HG03103 (cell line): Measurements from ENCODE around the gene GOPC.

Source experiments
- ATAC-seq: cut with Tn5 transposase; IDR thresholded peaks from one replicate; pipeline ENCODE4 v1.9.1; 2021; ENCODE audit warnings: low read depth; ENCODE audit not compliant: unreplicated experiment

The GOPC gene

DNA sequence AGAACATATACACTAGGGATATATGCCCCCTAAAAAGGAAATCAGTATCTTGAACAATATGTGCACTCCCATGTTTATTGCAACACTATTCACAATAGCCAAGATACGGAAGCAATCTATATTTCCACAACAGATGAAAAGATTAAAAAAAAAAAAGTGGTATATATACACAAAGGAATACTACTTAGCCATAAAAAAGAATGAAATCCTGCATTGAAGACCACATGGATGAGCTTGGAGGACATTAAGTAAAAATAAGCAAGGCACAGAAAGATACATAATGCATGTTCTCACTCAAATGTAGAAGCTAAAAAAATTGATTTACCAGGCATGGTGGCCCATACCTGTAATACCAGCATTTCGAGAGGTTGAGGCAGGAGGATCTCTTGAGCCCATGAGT is 4.6 kb downstream of the GOPC start:
- no peak for ATAC-seq

DNA sequence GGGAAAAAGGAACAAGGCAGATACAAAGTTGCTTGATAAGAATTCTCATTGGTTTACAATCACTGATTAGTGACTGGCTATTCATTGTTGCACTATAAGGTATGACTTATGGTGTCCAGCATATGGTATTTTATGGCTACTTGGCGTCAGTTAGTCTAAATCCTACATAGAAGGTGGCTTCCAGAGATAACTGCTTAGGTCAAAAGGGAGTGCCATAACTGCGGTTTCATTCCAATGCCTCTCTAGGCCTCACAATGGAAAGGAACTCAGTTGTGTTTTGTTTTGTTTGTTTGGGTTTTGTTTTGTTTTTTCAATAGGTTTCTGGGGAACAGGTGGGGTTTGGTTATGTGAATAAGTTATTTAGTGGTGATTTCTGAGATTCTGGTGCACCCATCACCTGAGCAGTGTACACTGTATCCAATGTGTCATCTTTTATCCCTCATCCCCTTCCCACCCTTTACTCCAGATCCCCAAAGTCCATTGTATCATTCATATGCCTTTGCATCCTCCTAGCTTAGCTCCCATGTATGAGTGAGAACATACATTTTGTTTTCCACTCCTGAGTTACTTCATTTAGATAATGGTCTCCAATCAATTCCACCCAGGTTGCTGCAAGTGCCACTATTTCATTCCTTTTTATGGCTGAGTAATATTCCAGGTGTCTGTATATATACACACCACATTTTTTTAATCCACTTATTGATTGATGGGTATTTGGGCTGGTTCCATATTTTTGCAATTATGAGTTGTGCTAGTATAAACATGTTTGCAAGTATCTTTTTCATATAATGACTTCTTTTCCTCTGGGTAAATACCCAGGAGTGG is 7.0 kb downstream of the GOPC start:
- ATAC-seq: no peak

DNA sequence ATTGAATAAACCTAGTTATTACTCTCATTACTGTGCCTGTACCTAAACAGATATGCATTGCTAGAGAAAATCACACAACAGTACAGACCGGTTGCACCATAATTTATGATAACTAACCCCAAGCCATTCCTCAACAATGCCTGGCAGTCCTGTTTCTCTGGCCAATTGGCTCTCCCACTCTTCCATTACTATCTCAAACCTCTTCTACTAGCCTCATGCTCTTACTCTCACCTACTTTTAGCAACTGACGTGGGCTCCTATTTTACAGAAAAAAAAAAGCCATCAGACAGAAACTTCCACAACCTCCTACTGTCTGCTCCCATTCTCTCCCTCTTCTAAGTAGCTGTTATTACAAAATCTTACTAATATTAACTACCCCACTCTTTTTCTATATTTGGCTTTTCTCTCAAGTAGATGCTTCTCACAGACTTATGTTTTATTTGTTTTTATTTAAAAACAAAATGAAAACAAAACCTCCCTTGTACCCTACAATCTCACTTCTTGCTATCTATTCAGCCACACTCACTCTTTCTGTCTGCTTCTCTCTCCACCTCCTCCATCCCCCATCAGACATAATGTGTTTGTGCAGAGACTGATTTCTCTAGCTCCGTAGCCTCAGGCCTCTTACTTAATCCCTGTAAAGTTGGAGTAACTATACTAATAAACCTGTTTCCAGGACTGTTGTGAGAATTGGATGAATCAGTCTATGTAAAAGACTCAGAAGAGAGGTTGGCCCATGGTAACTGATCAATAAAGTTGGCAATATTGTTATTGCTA is 9.1 kb downstream of the GOPC start:
- no peak for ATAC-seq

DNA sequence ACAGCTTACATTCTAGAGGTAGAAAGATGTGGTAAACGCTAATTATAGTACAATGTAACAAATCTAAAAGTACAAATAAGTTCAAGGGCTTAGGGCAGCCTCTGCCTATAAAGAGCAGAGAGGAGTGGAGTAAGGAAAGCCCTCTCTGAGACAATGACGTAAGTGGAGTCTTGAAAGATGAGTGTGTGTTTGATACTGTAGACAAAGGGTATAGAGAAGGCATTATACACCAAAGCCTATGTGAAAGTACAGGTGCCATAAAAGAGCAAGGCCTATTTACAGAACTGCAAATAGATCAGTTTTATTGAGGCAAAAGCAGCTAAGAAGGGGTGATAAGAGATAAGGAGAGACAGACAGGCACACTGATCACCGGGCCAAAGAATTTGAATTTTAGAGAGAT is 10.9 kb downstream of the GOPC start:
- ATAC-seq: no peak

DNA sequence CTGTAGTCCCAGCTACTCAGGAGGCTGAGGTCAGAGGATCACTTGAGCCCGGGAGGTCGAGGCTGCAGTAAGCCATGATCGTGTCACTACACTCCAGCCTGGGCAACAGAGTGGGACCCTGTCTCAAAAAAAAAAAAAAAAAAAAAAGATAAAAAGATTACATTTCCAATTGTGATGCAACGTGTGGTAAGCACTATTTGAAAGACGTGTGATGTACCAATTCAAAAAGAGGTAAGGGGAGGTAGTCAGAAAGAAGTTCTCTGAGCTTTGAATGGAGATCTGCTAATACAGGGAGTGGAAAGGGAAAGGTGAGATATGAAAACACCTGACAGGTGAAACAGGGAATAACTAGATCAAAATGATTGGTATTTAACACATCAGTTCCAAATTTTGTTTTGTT is 11.9 kb downstream of the GOPC start:
- ATAC-seq: no peak

DNA sequence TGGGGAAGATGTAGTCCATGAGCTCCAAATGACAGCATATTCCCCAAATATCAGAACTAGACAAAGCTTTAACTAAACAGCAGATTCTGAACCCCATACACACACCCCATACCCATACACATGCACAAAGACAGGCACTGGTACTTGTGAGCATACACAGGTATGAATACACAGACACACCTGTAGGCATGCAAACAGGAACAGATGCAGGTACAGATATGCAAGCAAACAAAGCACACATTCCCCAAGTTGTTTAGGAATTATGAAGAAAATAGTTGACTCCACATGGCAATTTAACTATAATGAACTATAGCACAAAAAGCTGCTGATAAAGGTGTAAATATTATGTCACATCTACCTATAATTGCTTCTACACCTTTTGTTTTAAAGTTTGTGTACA is 16.7 kb downstream of the GOPC start:
- ATAC-seq: no peak

DNA sequence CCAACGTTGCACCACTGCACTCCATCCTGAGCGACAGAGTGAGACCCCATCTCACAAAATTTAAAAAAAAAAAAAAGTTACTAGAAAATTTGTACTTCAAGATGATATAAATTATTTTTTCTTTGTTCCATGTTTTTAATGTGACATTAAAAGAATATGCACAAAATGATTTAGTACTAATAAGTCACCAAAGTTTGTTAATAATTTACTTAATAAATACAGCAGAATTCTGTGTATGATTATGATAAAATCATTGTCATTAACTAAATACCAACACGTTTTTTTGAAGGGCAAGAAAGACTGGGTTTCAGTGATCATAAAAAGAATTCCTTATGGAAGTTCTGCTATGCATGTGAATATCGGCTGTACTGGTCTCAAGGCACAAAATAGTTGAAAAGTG is 28.1 kb downstream of the GOPC start:
- no peak for ATAC-seq

DNA sequence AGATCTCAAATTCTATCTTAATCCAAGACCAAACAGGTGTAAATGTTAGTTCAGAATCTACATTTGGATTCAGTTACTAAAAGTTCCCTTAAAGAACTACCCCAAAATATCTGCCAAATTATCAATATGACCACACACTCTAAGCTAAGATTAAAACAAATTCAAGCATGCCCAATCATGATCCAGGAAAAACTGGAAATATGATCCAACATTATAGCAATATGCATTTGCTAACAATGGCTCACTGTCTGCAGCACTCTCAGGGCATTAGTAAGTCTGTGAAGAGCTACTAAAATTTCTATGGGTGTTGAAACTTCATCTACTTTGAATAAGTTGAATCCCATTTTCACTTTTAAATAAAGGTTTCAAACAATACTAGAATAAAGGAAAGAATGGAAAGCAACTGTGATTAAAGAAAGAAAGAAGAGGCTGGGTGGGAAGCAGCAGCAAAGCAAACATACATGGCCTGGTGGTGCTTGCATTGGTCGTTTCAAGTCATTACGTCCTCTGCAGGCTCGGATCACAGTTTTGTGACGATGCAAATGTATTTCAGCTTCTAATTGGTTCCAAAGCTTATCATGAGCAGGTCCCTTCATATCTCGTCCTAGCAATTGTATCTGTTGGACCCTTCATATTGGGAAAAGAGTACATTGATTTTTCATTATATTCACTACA is 29.2 kb downstream of the GOPC start:
- no peak for ATAC-seq

DNA sequence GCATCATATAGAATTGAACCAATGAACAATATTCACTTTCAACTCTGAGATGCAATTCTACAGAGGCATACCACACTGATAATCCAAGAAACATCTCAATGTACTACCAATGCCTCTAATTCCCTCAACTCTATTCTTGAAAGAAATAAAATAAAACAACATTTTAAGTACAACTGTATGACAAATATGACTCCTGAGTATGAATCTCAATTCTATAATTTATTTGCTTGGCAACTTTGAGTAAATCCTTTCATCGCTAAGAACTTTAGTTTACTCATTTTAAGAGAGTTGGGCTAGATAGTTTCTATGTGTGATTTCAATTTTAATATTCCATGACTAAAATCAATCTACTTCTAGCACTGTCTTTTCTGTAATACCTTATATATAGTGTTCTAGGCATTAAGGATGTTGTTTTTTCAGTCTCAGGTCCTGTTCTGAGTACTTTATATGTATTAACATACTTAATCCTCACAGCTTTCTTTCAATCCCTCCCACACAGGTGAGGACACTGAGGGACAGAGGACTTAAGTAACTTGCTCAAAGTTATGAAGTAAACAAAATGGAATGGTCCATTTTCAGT is 33.4 kb downstream of the GOPC start:
- ATAC-seq: no peak

DNA sequence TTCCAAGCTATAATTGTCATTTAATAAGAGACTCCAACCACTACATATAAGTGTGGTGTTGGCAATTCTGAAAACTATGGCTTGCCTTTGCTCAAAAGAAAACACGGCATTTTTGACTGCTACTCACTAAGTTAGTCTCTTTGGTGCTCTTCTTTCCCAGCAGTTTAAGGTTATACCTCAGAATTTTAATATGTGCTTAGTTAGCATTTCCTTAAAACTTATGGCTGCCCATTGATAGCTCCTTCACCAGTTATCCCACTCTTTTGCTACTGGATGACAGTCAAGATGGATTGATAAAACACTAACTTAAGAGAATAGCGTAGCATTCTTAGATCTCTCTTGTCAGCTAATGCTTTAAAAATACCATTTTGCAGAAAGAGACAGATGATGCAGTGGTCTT is 34.1 kb downstream of the GOPC start:
- no peak for ATAC-seq

DNA sequence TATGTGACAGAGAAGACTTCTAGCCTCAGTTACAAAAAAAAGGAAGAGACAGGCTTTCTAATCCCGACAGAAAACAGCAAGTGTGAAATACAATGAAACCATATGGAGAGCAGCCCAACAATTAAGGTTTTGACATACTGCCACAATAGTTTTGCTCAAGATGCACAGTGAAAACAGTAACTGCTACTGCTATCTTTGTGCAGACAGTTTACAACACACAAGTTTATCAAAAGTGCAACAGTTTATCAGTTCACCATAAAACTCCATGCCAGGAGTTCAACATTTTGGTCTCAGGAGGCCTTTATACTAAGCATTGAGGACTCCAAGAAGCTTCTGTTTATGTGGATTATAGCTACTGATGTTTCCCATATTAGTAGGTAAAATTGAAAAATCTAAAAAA is 37.6 kb downstream of the GOPC start:
- ATAC-seq: no peak

DNA sequence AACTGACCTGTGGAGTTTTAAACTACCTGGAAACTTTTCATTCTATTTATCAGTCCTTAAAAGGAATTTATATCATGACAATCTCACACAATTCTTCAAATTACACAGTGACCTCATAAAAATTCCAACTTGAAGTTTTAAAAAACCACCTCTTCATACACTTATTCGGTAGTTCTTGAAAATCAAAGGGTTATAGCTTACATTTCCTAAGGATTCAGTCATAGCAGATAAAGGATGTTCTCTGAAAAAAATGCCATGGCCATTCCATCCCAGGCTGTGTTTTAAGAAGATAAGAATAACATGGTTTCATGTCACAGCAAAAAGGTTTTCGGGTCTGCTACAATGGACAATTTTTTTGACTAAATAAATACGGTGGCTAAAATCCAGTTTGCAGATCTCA is 41.2 kb downstream of the GOPC start:
- no peak for ATAC-seq

DNA sequence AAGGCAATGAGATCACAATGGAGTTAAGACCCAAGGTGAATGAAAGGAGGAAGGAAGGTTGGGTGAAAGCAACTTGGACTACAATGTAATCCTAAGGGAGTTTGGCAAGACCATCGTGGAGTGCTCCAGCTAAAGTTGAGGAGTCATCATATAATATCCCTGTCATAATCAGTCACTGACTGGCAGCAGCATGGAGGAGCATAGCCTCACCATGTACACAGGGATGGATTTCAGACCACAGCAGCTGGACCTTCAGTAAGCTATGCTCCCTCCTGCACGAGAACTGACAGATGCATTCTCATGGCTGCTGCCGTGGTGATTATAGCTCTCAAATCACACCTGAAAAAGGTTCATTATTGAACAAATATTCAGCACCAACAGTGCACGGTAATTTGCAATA is 43.0 kb downstream of the GOPC start:
- no peak for ATAC-seq

DNA sequence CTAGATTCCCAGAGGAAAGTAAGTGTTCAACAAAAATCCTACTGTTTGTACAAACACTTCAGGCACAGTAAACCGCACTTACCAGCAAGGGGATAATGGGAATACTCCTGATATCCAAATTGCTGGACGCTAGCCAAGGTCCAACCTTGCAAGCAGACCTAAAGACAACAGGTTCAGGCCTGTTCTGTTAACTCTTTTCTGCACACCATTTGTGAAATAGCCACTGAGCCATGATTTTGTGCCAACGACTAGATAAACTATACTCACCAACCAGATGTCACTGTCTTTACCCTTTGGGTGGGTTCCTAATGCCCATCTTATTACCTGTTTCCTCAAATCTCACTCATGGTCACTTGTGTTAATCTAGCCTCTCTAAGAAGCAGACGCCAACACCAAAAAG is 43.5 kb downstream of the GOPC start:
- ATAC-seq: no peak

DNA sequence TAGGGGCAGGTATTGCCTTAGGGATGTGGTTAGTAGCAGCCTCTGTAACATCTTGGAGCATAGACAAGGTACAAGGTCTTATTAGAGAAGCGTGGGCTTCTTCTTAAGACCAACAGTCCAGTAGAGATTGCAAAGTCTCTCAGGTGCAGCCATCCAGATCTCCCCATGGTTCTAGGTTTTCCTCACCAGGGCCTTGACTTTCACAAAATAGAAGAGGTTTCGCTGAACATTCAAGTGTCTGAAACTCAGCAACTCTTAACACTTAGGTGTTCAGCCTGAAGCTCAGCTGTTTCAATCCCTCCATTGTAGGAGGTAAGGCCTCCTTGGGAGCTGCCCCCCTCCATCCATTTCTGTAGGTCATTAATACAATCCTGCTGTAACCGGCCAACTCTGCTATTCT is 44.4 kb downstream of the GOPC start:
- ATAC-seq: no peak

DNA sequence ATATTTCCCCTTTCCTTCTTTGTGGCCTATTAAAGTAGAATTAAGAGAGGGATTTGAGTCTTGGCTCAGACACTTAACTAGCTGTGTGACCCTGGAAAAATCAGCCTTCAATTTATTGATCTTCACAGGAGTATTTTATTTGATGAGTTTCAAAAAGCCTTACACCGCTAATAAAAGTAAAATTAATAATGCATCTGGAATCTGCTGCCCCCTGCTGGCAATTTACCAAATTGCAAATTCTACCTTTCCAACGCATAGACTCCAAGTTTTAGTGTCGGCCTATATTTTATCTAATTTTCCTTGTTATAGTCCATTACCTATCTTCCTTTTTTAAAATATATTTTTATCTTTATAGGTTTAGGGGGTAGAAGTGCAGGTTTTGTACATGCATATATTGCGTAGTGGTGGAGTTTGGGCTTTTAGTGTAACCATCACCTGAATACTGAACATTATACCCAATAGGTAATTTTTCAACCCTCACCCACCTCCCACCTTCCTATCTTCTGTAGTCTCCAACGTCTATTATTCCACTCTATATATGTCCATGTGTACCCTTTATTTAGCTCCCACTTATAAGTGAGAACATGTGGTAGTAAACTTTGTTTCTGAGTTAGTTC is 46.3 kb downstream of the GOPC start:
- ATAC-seq: no peak

DNA sequence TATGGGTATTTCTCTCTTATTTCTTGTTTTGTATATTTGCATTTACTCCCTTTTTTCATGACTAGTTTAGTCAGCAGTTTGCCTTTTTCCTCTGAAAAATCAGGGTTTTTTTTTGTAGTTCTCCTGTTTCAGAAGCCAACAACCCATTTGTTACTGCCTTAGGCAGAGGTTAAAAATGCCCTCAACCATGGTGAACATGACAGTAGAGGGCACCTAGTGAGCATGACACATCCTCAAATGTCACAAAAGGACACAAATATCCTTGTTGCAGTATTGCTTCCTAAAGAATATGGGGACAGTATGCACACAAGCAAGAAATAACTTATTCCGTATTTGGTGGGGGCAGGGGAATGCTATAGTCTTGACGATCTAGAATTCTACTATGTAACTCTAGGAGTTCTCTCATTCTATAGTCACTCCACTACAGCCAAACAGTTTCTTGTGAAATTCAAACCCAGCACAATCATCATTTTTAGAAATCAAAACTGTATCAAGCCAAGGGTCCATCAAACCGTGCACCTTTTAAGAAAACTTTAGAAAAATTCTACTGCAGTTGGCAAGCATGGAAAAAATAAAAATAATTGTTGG is 47.0 kb downstream of the GOPC start:
- no peak for ATAC-seq

DNA sequence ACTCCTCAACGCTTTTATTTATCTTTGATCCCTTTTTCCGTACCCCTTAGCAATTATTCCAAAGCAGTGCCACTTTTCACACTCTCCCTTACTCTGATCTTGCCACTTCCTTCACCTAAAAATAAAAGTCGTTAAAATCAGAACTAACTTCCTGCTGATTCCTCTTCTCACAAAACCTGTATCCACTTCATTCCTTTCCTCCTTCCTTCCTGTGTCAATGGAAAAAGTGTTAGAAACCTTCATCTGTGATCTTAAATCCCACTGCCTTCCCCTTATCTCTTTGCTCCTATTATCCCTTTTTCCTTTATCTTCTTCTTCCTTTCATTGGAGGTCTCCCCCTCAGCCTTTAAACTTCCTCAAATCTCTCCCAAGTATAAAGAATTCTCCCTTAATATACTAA is 49.2 kb downstream of the GOPC start:
- ATAC-seq: no peak

DNA sequence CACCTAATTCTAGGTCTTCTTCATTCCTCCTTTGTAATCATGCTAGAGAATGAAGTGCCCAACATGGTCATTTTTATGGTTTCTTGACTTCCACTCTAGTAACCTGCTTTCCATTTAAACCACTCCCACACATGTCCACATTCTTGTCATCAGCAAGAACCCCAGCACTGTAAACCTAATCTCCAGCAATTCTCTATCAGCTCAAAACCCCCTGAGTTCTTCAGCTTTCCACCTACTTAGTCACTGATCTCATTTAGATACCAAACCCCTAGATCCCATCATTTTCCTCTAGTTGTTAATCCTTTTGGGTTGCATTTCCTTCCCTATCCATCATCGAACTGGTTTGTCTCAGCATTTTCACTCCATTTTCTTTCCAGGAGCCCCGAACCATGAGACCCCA is 49.7 kb downstream of the GOPC start:
- no peak for ATAC-seq

DNA sequence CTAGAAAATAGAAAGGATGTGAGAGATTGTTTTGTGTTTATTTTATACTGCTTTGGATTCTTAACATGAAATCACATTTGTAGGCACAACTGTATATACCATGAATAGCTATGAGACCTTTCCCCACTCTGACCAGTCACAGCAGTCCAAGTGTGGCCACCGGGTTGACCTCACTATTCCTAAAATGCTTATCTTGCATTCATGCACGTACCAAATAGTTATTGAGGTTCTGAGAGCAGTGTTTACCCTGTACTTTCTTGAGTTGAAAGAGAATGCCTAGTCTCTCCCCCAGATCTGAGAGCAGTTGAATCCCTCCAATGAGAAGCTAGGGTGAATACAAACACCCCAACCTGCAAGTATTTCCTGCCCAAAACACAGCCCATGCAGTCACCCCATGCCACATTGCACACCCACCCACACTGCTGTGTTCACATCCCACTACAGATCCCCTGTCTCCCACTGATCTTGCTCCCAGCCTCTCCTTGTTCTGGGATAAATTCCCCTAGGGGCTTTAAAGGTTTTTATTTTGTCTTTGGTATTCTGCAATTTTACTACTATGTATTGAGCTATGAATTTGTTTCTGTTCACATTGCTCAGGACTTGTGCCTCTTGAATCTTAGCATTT is 51.6 kb downstream of the GOPC start:
- no peak for ATAC-seq
